Calu3 (cell line): ENCODE results near the gene ZNF723. TPM values are rescaled to one million over a fixed set of nuclear protein-coding genes. Genes with fewer than 3 reads are reported as not detected.
"Not testable (repeated sequence)": the region's sequence is repeated elsewhere in the genome, so short reads cannot be mapped to it uniquely, and the experiment has no call there.

ENCODE experiments used
- Bru-seq: library from RNA; stranded (reverse); fragments of 400-500 nt; gene quantifications from one replicate; lab custom pipeline; 2021; lab: Mats Ljungman, UMichigan
- BruChase-seq, 2 experiments: library from RNA; stranded (reverse); fragments of 400-500 nt; gene quantifications; one replicate each; lab custom pipeline; 2021; lab: Mats Ljungman, UMichigan
- BruUV-seq: library from RNA; stranded (reverse); fragments of 400-500 nt; replicated peaks from 2 replicates; lab custom pipeline; 2021; lab: Mats Ljungman, UMichigan
- CTCF ChIA-PET: fragments of 300-600 bp; sonication (Branson Sonifier 250); formaldehyde crosslinking; loops from one replicate; lab custom pipeline; 2022; ENCODE audit warnings: antibody characterized with exemption; lab: Charles Lee
- DNase-seq: peaks from one replicate; pipeline ENCODE4 v3.0.0; 2022
- H3K27ac Mint-ChIP-seq: one replicate; pipeline ENCODE4 v1.8.0; 2022; ENCODE audit warnings: mixed read lengths; ENCODE audit not compliant: unreplicated experiment
- H3K27me3 Mint-ChIP-seq: one replicate; pipeline ENCODE4 v1.8.0; 2022; ENCODE audit warnings: mixed read lengths; ENCODE audit not compliant: unreplicated experiment
- H3K36me3 Mint-ChIP-seq: one replicate; pipeline ENCODE4 v1.8.0; 2022; ENCODE audit warnings: mild to moderate bottlenecking, moderate library complexity, mixed read lengths; ENCODE audit not compliant: insufficient read depth, unreplicated experiment
- H3K4me1 Mint-ChIP-seq: one replicate; pipeline ENCODE4 v1.8.0; 2022; ENCODE audit warnings: mild to moderate bottlenecking, low read depth, mixed read lengths; ENCODE audit not compliant: unreplicated experiment
- H3K4me3 Mint-ChIP-seq: one replicate; pipeline ENCODE4 v1.8.0; 2022; ENCODE audit warnings: mild to moderate bottlenecking, low read depth, moderate library complexity, mixed read lengths; ENCODE audit not compliant: unreplicated experiment
- H3K9me3 Mint-ChIP-seq: one replicate; pipeline ENCODE4 v1.8.0; 2022; ENCODE audit warnings: low read depth, mixed read lengths; ENCODE audit not compliant: unreplicated experiment
- intact Hi-C: fragments of 100-400 bp; cut with micrococcal nuclease; formaldehyde crosslinking; loops from one replicate; pipeline ENCODE4 v1.10.0; 2022; ENCODE audit not compliant: unreplicated experiment
- long read RNA-seq: library from polyadenylated mRNA; stranded (forward); transcript quantifications from one replicate; pipeline ENCODE4 v2.0.0, GENCODE V29; 2022
- total RNA-seq: library from RNA; stranded (reverse); gene quantifications from 2 replicates; pipeline ENCODE4 v1.2.3, GENCODE V29; 2022
- TF ChIP-seq, protein P1 (sequence below): fragments of 200-600 bp; IDR thresholded peaks from one replicate; pipeline ENCODE4 v1.8.0; 2022; ENCODE audit warnings: antibody characterized with exemption; ENCODE audit not compliant: unreplicated experiment

The ZNF723 gene
- total RNA-seq (not detected in 2 replicates), Bru-seq, nascent RNA (not detected), BruChase-seq, experiment 1, labeled RNA remaining after a 6-hour chase (not detected), BruChase-seq, experiment 2, labeled RNA remaining after a 2-hour chase (not detected)
- long read RNA-seq = 0 reads

DNA sequence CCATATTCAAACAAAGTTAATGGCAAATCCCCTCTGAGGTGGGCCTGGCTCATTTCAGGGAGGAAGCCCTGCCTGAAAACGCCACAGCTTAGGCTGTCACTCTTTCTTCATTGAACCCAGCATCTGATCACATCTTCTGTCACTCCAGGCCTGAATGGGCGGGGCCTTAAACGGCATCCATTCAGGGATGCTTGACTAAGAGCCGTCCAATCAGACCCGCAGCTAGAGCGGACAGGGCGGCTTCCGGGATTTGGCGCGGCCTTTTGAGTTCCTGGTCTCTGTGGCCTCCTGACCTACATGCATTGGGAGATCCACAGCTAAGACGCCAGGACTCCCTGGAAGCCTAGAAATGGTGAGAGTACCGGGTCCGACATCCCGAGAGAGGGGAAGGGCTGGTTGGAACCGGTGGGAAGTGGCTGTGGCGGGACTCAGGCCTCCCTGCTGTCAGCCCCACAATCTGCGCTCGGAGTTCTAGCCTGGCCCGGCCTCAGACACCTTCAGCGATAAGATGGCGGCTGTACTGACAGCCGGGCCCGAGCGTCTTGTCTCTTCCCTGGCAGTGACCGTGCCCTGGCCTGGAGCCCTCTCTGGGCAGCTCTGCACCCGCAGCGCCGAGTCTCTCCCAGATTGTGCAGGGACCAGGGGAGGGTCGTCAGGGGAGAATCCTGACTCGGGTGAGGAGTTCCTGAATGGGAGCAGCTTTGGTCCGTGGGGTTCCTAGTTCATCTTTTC is at the start of gene ZNF723:
TSS of gene ZNF723 (plus strand) at position 261 of the 732 bp plus-strand sequence. CDS start at position 350, 89 bp downstream.
- no peaks in the 10 kb centered on the region for H3K9me3 Mint-ChIP-seq
- H3K36me3 Mint-ChIP-seq = no peaks in the 10 kb centered on the region
- no peak within 1 kb of the TSS for H3K27ac Mint-ChIP-seq
- intact Hi-C loops = no loop called here
- H3K27me3 Mint-ChIP-seq = no peaks in the 10 kb centered on the region
- CTCF ChIA-PET = interaction anchor here (0.7 kb wide), 1 partner anchor 11 kb away, joined by 4 read pairs; no protein-coding TSS in a partner anchor
- no peak for DNase-seq
- H3K4me1 Mint-ChIP-seq = no peaks in the 10 kb centered on the region
- H3K4me3 Mint-ChIP-seq = no peak within 1 kb of the TSS
- TF ChIP-seq, protein P1, sequence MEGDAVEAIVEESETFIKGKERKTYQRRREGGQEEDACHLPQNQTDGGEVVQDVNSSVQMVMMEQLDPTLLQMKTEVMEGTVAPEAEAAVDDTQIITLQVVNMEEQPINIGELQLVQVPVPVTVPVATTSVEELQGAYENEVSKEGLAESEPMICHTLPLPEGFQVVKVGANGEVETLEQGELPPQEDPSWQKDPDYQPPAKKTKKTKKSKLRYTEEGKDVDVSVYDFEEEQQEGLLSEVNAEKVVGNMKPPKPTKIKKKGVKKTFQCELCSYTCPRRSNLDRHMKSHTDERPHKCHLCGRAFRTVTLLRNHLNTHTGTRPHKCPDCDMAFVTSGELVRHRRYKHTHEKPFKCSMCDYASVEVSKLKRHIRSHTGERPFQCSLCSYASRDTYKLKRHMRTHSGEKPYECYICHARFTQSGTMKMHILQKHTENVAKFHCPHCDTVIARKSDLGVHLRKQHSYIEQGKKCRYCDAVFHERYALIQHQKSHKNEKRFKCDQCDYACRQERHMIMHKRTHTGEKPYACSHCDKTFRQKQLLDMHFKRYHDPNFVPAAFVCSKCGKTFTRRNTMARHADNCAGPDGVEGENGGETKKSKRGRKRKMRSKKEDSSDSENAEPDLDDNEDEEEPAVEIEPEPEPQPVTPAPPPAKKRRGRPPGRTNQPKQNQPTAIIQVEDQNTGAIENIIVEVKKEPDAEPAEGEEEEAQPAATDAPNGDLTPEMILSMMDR = no peak
- no TSS peak for BruUV-seq

DNA sequence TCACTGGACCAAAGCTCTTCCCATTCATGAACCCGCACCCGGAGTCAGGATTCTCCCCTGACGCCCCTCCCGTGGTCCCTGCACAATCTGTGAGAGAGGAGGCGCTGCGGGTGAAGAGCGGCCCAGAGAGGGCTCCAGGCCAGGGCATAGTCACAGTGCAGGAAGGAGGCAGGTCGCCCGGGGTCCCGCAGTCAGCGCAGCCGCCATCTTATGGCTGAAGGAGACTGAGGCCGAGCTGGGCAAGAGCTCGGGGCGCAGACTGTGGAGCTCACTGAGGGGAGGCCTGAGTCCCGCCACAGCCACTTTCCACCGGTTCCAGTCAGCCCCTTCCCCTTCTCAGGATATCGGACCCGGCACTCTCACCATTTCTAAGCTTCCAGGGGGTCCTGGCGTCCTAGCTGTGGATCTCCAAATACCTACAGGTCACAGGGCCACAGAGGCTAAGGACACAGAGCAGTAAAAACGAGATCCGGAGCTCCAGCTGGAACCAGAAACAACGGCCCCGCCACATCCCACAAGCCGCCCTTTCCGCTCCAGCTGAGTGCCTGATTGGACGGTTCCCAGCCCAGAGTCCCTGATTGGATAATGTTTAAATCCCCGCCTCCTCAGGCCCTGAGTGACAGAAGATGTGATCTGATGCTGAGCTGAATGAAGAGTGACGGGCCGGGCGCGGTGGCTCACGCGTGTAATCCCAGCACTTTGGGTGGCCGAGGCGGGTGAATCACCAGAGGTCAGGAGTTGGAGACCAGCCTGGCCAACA is 48.3 kb upstream of the ZNF723 start, which contains the start of gene ZNF99:
TSS of gene ZNF99 (minus strand) at position 501 of the 760 bp plus-strand sequence. CDS start at position 366, 135 bp downstream.
- BruUV-seq = no TSS peak
- Mint-ChIP-seq H3K36me3 (no peaks in the 10 kb centered on the region), H3K9me3 (peaks cover 8% of the 10 kb centered on the region), H3K27ac (no peak within 1 kb of the TSS), H3K4me3 (no peak within 1 kb of the TSS), H3K4me1 (no peaks in the 10 kb centered on the region), H3K27me3 (no peaks in the 10 kb centered on the region)
- TF ChIP-seq, protein P1 = no peak
- CTCF ChIA-PET = no interaction called here
- intact Hi-C loops = no loop called here
- no peak for DNase-seq

DNA sequence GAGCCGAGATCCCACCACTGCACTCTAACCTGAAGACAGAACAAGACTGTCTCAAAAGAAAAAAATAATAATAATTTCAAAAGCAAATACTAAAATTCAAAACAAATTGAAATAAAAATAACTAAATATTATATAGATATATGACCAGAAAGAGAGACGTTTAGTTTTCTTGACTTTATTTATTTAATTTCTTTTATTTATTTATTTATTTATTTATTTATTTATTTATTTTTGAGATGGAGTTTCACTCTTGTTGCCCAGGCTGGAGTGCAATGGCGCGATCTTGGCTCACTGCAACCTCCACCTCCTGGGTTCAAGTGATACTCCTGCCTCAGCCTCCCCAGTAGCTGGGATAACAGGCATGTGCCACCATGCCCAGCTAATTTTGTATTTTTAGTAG is 39.2 kb upstream of the ZNF723 start:
- DNase-seq, CTCF ChIA-PET, BruUV-seq, H3K27me3 Mint-ChIP-seq, H3K4me1 Mint-ChIP-seq, intact Hi-C loops, H3K4me3 Mint-ChIP-seq, H3K36me3 Mint-ChIP-seq, H3K27ac Mint-ChIP-seq: not testable (repeated sequence)
- peaks cover 10% of the 10 kb centered on the region for H3K9me3 Mint-ChIP-seq

DNA sequence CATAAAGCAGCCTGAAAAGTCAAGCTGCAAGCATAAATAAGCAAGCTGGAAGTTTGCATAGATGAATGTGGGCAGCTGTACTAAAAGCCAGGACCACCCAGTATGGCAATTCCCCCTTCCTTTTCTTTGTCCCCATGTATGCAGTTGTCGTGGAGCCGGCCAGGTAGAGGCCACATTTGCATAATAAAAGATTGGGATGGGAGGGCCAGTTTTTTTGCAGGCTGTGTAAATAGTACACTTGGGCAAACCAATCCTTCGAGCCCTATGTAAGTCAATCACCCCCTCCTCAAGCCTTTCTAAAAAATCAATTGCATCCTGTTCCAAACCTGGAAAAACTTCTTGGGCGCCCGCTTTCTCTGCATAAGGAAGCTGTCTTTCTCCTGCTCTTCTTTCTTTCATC is 35.1 kb upstream of the ZNF723 start:
- no peaks in the 10 kb centered on the region for H3K4me1 Mint-ChIP-seq
- no peak overlapping the region for H3K27ac Mint-ChIP-seq
- TF ChIP-seq, protein P1 = no peak

More for the DNA sequence above, 35.1 kb upstream of the ZNF723 start:
- CTCF ChIA-PET = no interaction called here
- intact Hi-C loops = no loop called here
- Mint-ChIP-seq H3K36me3 (no peaks in the 10 kb centered on the region), H3K27me3 (no peaks in the 10 kb centered on the region), H3K4me3 (no peak overlapping the region), H3K9me3 (peaks cover 13% of the 10 kb centered on the region)
- no TSS peak for BruUV-seq
- no peak for DNase-seq
